GM19468 (cell line): ENCODE data around the gene GPRC5A.
"Not testable (repeated sequence)": the region's sequence is repeated elsewhere in the genome, so short reads cannot be mapped to it uniquely, and the experiment has no call there.

ENCODE experiments used
- ATAC-seq: cut with Tn5 transposase; IDR thresholded peaks from one replicate; pipeline ENCODE4 v1.9.1; 2021; ENCODE audit warnings: mild to moderate bottlenecking, moderate library complexity, moderate number of reproducible peaks; ENCODE audit not compliant: unreplicated experiment; ENCODE audit errors: extremely low read depth

The GPRC5A gene

GRCh38 chr12:12891080-12891880, at the start of gene GPRC5A:
GPRC5A (plus strand) TSS chr12:12891562; CDS start chr12:12908250, 16,688 bp downstream.
- no peak for ATAC-seq

GRCh38 chr12:12845794-12846243, 45.5 kb upstream of the GPRC5A start:
- ATAC-seq, result no peak

GRCh38 chr12:12846780-12847179, 44.6 kb upstream of the GPRC5A start:
- not testable (repeated sequence) for ATAC-seq

GRCh38 chr12:12853435-12853834, 37.9 kb upstream of the GPRC5A start:
- ATAC-seq, result no peak

GRCh38 chr12:12859690-12860089, 31.7 kb upstream of the GPRC5A start:
- ATAC-seq, result no peak

GRCh38 chr12:12864243-12864642, 27.1 kb upstream of the GPRC5A start:
- ATAC-seq, result no peak

- no peak for ATAC-seq
Measured at GRCh38 chr12:12868477-12869235, 22.7 kb upstream of the GPRC5A start.

- ATAC-seq, result no peak
Measured at GRCh38 chr12:12870465-12870864, 20.9 kb upstream of the GPRC5A start.

GRCh38 chr12:12871587-12872138, 19.7 kb upstream of the GPRC5A start:
- no peak for ATAC-seq

- no peak for ATAC-seq
Measured at GRCh38 chr12:12872139-12872933, 19.0 kb upstream of the GPRC5A start.

GRCh38 chr12:12872934-12873275, 18.5 kb upstream of the GPRC5A start:
- no peak for ATAC-seq

- ATAC-seq, result no peak
Measured at GRCh38 chr12:12874029-12874428, 17.3 kb upstream of the GPRC5A start.

- ATAC-seq, result not testable (repeated sequence)
Measured at GRCh38 chr12:12875301-12875700, 16.1 kb upstream of the GPRC5A start.

- no peak for ATAC-seq
Measured at GRCh38 chr12:12877153-12877768, 14.1 kb upstream of the GPRC5A start.

- ATAC-seq, result no peak
Measured at GRCh38 chr12:12877781-12878455, 13.4 kb upstream of the GPRC5A start.

- no peak for ATAC-seq
Measured at GRCh38 chr12:12880537-12880936, 10.8 kb upstream of the GPRC5A start.

GRCh38 chr12:12881151-12881909, 10.0 kb upstream of the GPRC5A start:
- no peak for ATAC-seq

- ATAC-seq, result no peak
Measured at GRCh38 chr12:12882288-12882687, 9.1 kb upstream of the GPRC5A start.
